Activated gamma-delta T cell (primary cell): ENCODE measurements around the gene TUBGCP2.
"Not testable (repeated sequence)": the region's sequence is repeated elsewhere in the genome, so short reads cannot be mapped to it uniquely, and the experiment has no call there.

Experiments
- DNase-seq: peaks from one replicate; lab custom pipeline; 2025; lab: John Stamatoyannopoulos, UW

Gene TUBGCP2

GRCh38 chr10:133265052-133265451 is 43.6 kb downstream of the TUBGCP2 start:
- not testable (repeated sequence) for DNase-seq

- no peak for DNase-seq
These were observed 44.2 kb downstream of the TUBGCP2 start for GRCh38 chr10:133264461-133264860.

- no peak for DNase-seq
These were observed 45.0 kb downstream of the TUBGCP2 start for GRCh38 chr10:133263674-133264073.

- no peak for DNase-seq
These were observed 46.0 kb downstream of the TUBGCP2 start for GRCh38 chr10:133262696-133263095.

GRCh38 chr10:133261726-133262325 is 46.8 kb downstream of the TUBGCP2 start:
- DNase-seq = peak; percentile 88

- DNase-seq = peak; percentile 66
These were observed 47.6 kb downstream of the TUBGCP2 start for GRCh38 chr10:133260895-133261725.

GRCh38 chr10:133259602-133259989 is 49.1 kb downstream of the TUBGCP2 start:
- DNase-seq = no peak

GRCh38 chr10:133258818-133259601 is 49.7 kb downstream of the TUBGCP2 start:
- DNase-seq = no peak

GRCh38 chr10:133258066-133258817 is 50.4 kb downstream of the TUBGCP2 start:
- DNase-seq = no peak

- no peak for DNase-seq
These were observed 51.1 kb downstream of the TUBGCP2 start for GRCh38 chr10:133257489-133258065.

GRCh38 chr10:133255323-133255722 is 53.3 kb downstream of the TUBGCP2 start:
- no peak for DNase-seq

GRCh38 chr10:133254421-133255120 is 54.1 kb downstream of the TUBGCP2 start:
- no peak for DNase-seq

- no peak for DNase-seq
These were observed 55.2 kb downstream of the TUBGCP2 start for GRCh38 chr10:133253361-133253955.

- no peak for DNase-seq
These were observed 56.5 kb downstream of the TUBGCP2 start for GRCh38 chr10:133252223-133252552.

GRCh38 chr10:133251388-133252222 is 57.1 kb downstream of the TUBGCP2 start:
- DNase-seq = no peak

- no peak for DNase-seq
These were observed 58.5 kb downstream of the TUBGCP2 start for GRCh38 chr10:133249975-133250754.

GRCh38 chr10:133249094-133249780 is 59.4 kb downstream of the TUBGCP2 start:
- DNase-seq = no peak

GRCh38 chr10:133248334-133248715 is 60.3 kb downstream of the TUBGCP2 start:
- no peak for DNase-seq
